OCI-LY3 (cell line): ENCODE results near the gene AHCYL2.

ENCODE experiments used
- EZH2phosphoT487 ChIP-seq: fragments of 200-600 bp; shearing (Covaris generic); IDR thresholded peaks from 2 replicates; pipeline ENCODE4 v1.6.1; 2018; ENCODE audit warnings: antibody characterized with exemption, mixed run types, low read depth
- TF ChIP-seq, protein P1 (sequence below): fragments of 200-600, 300-600 bp; sonication (generic); IDR thresholded peaks from 2 replicates; pipeline ENCODE4 v1.5.1; 2014; ENCODE audit warnings: antibody characterized with exemption, low read length, low read depth

DNA sequence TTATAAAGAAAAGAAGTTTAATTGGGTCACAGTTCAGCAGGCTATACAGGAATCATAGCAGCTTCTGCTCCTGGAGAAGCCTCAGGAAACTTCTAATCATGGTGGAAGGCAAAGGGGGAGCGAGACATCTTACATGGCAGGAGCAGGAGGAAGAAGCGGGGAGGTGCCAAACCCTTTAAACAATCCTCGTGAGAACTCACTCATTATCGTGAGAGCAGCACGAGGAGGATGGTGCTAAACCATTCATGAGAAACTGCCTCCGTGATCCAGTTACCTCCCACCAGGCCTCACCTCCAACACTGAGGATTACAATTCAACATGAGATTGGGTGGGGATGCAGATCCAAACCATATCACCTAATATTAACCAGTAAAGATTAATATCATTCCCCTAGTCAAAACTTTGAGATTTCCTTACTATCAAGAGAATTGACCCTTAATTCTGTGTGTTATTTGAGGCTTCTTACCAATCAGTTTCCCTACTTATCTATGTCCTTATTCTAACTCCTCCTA lies 38.0 kb upstream of the AHCYL2 start:
- TF ChIP-seq, protein P1, sequence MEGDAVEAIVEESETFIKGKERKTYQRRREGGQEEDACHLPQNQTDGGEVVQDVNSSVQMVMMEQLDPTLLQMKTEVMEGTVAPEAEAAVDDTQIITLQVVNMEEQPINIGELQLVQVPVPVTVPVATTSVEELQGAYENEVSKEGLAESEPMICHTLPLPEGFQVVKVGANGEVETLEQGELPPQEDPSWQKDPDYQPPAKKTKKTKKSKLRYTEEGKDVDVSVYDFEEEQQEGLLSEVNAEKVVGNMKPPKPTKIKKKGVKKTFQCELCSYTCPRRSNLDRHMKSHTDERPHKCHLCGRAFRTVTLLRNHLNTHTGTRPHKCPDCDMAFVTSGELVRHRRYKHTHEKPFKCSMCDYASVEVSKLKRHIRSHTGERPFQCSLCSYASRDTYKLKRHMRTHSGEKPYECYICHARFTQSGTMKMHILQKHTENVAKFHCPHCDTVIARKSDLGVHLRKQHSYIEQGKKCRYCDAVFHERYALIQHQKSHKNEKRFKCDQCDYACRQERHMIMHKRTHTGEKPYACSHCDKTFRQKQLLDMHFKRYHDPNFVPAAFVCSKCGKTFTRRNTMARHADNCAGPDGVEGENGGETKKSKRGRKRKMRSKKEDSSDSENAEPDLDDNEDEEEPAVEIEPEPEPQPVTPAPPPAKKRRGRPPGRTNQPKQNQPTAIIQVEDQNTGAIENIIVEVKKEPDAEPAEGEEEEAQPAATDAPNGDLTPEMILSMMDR, result no peak
- no peak for TF ChIP-seq EZH2phosphoT487
